ENCODE results near the gene NFATC2.

- TF ChIP-seq, protein P1, sequence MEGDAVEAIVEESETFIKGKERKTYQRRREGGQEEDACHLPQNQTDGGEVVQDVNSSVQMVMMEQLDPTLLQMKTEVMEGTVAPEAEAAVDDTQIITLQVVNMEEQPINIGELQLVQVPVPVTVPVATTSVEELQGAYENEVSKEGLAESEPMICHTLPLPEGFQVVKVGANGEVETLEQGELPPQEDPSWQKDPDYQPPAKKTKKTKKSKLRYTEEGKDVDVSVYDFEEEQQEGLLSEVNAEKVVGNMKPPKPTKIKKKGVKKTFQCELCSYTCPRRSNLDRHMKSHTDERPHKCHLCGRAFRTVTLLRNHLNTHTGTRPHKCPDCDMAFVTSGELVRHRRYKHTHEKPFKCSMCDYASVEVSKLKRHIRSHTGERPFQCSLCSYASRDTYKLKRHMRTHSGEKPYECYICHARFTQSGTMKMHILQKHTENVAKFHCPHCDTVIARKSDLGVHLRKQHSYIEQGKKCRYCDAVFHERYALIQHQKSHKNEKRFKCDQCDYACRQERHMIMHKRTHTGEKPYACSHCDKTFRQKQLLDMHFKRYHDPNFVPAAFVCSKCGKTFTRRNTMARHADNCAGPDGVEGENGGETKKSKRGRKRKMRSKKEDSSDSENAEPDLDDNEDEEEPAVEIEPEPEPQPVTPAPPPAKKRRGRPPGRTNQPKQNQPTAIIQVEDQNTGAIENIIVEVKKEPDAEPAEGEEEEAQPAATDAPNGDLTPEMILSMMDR (conservative IDR thresholded peaks at IDR 0.05 in 1 of 2, IDR thresholded peaks at IDR 0.05 in 1 of 2; ENCODE audit: extremely low read depth in 1 of 2, insufficient read depth in 1 of 2, low read depth in 1 of 2, low read length in 2 of 2) = no peak
- no peak for TF ChIP-seq EZH2 (IDR thresholded peaks at IDR 0.05; ENCODE audit: borderline replicate concordance, low read length)
Measured at GRCh38 chr20:51420111-51420510, 122.4 kb downstream of the NFATC2 start.

Measured in mammary epithelial cell (primary cell).